GM21825 (cell line): Measurements from ENCODE around the gene GJB3.
"Not testable (repeated sequence)": the region's sequence is repeated elsewhere in the genome, so short reads cannot be mapped to it uniquely, and the experiment has no call there.

Source experiments
- ATAC-seq: cut with Tn5 transposase; IDR thresholded peaks from one replicate; pipeline ENCODE4 v1.9.1; 2021; ENCODE audit warnings: mild to moderate bottlenecking, moderate library complexity; ENCODE audit not compliant: unreplicated experiment

The GJB3 gene

DNA sequence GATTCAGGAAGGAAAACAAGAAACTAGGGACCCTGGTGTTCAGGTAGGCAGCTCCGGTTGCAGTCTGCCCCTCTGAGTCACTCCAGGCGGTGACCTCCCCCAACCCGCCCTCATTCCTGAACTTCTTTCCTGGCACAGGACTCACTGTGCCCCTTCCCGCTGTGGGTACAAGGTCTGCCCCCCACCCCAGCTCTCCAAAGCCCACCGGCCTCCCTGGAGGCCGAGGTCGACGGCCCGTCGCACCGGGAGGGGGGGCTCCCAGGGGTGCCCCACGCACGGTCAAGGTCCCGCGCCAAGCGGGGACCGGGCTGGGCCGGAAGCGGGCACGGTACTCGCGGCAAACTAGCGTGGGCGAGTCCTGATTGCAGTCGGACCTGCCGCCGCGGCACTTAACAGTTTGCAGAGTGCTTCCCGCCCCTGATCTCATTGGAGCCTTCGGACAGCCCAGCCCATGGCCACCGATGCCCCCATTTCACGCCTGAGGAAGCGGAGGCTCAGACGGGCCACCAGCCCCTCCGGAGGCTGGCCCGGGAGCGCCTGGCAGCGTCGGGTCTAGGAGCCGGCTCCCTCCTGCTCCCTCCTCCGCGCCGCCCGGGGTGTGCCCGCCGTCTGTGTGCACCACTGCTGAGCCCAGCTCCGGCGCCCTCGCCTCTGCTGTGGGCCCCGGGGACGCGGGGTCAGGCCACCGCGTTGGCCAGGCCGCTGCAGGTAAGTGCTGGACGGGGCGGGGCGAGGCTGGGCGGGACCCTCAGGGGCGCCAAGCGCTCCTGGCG is at the start of gene GJB3:
TSS of gene GJB3 (plus strand) at position 144 of the 773 bp plus-strand sequence. CDS start 3,549 bp downstream, outside the sequence.
- no peak for ATAC-seq

DNA sequence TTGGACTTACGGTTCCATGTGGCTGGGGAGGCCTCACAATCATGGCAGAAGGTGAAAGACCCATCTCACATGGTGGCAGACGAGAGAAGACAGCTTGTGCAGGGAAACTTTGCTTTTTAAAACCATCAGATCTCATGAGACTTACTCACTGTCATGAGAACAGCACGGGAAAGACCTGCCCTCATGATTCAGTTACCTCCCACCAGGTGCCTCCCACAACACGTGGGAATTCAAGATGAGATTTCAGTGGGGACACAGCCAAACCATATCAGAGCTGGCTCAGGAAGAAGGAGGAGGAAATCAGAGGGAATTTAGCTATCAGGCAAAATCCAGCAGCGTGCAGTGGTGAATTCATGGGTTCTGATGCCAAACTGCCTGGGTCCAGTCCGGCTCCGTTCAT is 48.2 kb upstream of the GJB3 start:
- not testable (repeated sequence) for ATAC-seq

GRCh38 chr1:34736692-34737091 is 44.3 kb upstream of the GJB3 start:
- no peak for ATAC-seq

- not testable (repeated sequence) for ATAC-seq
These were observed 43.8 kb upstream of the GJB3 start for GRCh38 chr1:34737236-34737635.

DNA sequence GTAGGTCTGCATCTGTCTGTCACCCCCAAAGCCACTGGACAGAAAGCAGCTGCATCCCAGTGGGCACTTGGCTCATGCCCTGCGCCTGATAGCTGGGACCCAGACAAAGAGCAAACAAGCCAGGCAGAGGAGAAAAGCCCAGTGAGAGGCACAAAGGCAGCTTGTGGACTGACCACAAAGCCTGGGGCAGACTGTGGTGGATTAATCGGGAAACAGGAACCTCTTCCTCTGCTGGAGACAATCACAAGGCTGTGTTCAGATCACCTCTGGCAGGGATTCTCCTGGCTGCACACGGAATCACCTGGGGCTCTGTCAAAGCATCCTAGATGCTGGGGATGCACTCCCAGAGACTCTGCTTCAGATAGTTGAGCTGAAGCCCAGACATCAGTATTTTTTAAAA is 41.4 kb upstream of the GJB3 start:
- ATAC-seq, result no peak

GRCh38 chr1:34740161-34740868 is 40.7 kb upstream of the GJB3 start:
- ATAC-seq, result no peak

DNA sequence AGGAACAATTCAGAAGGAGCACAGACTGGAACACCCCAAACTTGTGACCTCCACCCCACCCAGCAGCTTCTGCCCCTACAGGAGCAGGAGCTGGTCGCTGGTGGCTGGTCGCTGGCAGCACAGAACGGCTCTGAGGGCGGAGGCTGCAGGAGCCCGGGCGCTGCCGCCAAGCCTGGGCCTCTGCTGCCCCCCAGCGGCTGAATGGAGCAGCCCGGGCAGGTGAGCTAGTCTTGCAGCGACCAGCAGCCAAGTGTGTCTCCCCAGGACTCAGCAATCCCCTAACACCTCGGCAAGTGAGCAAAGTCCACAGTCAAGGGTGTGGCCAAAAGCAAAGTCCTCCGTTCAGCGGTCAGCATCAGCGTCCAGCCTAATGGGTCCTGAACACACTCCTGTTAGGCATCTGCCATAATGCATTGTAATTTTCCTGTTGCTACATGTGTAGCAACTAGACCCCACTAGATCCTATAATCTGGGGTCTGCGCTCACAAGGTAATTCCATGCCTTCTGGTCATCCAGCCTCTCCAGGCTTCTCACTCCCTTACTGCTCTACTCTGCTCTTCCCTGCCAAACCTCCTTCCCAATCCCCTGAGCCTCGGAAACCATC is 38.2 kb upstream of the GJB3 start:
- no peak for ATAC-seq

- ATAC-seq, result no peak
These were observed 37.2 kb upstream of the GJB3 start for GRCh38 chr1:34743775-34744174.

- ATAC-seq, result no peak
These were observed 36.2 kb upstream of the GJB3 start for GRCh38 chr1:34744851-34745250.

DNA sequence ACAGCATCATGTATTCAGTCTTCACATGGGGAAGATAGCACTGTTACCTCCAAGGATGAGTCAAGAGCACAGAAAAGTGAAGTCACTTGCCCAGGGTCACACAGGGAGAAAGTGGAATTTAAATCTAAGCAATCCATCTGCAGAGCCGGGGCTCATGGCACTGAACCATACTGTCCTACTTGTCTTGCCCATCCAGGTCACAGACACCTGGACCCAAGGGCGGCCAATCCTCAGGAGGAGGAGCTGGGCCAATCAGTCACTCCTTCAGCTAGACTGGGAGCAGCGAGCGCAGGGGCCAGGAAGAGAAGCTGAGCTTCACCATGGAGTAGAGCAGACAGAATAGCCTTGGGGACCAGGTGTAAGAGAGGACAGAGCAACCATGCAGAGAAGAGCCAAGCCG is 35.3 kb upstream of the GJB3 start:
- ATAC-seq, result no peak

DNA sequence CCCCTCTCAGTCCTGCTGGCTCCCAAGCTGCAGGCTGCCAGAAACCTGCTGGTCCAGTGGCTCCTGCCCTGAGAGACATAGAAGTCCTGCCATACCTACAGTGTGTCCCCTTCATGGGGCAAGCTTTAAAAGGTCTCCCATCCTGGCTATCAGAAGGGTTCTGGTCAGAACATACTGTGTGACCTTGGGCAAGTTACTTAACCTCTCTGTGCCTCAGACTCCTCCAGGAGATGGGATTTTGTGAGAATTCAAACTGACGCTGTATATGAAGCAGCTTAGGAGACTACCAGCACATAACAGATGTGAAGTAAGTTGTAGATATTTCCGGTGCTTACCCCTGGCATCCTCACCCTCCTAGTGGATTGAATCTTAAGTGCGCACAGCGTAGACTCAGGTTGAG is 34.9 kb upstream of the GJB3 start:
- ATAC-seq, result no peak

DNA sequence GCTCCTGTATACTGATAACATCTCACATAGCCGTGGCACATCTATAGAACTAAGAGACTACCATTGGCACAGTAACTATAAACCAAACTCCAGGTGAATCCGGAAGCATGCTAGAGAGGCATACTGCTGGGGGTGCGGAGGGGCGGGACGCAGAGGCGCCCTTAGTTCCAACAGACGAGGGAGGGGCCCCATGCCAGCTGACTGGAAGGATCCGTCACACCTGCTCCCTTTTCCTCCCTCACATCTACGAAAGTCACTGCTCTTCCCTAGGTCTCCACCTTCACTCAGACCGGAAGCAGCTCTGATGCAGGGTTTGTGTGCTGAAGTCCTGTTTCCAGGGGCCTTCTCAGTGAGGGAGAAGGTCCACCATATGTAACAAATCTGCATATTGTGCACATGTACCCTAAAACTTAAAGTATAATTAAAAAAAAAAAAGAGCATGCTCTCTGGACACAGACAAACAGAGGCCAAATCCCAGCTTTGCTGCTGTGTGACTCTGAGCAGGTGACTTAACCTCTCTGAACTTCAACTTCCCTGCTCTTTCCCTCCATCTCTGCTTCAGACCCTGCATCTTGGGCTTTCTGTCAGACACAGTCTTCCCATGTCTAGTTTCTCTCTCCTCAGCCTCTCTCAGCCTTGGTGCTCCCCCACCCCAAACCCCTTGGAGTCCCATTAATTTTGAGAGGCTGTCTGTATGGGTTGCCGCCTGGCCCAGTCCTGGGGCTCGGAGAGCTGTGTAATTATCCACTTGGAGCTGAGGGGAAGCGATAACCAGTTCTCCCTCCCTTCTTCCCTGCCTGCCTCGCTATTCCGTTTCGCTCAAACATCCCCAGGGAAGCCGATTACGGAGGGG is 34.0 kb upstream of the GJB3 start:
- no peak for ATAC-seq

DNA sequence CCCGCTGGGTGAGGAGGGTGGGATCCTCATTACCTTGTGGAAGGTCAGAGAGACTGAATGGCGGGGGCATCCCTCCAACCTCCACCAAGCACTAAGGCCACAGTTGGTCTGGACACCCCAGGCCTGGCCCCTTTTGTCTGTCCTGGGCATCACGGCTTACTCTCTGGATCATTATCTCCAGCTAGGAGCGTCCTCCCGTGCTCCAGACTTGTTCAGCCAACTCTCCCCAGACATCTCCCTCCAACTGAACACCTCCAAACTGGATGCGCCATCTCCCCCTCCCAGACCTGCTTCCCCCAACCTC is 33.4 kb upstream of the GJB3 start:
- ATAC-seq, result no peak

DNA sequence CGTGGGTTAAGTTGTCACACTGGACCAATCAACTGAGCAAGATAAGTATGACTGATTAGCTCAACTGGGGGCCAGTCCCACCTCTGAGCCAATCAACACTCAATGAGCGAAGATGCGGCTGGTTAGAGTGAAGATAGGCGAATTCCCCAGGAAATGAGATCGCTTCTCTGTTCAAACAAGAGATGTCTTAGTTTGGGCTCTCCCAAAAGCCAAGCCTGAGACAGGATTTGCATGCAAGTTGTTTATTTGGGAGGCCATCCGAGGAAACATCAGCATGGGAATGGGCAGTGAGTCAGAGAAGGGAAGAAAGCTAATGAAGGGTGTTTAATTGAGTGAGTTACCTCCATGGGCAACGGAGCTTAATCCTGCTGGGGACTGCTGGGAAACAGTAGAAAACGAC is 31.0 kb upstream of the GJB3 start:
- no peak for ATAC-seq

- ATAC-seq, result no peak
These were observed 30.4 kb upstream of the GJB3 start for GRCh38 chr1:34750610-34751009.

GRCh38 chr1:34753163-34753562 is 27.9 kb upstream of the GJB3 start:
- no peak for ATAC-seq

DNA sequence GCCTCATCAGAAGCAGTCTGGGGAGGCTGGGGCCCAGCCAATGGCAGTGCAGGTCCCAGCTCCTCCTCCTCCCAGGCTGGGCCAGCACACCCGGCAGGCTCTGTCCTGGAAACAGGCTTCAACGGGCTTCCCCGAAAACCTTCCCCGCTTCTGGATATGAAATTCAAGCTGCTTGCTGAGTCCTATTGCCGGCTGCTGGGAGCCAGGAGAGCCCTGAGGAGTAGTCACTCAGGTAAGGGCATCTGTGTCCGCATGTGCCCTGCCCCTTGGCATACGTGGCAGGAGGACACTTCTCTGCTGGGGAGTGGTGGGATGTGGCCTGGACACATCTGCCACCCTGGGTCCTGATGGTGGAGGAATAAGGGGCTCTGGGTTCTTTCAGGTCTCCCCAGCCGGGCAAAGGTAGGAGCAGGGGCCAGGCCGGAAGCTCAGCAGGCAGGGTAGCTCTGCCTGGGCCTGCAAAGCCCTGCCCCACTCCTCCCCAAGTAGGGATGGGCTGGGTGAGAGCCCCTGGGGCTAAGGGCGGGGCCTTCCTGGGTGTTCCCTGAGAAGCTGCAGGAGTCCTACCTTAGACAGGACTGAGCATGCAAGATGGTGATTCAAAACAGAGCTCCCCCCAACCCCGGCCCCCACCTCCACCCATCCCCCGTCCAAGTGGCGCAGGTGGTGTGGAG is 25.9 kb upstream of the GJB3 start, which contains the start of gene GJB5:
TSS of gene GJB5 (plus strand) at position 84 of the 674 bp plus-strand sequence. CDS start 2,284 bp downstream, outside the sequence.
- ATAC-seq, result no peak

DNA sequence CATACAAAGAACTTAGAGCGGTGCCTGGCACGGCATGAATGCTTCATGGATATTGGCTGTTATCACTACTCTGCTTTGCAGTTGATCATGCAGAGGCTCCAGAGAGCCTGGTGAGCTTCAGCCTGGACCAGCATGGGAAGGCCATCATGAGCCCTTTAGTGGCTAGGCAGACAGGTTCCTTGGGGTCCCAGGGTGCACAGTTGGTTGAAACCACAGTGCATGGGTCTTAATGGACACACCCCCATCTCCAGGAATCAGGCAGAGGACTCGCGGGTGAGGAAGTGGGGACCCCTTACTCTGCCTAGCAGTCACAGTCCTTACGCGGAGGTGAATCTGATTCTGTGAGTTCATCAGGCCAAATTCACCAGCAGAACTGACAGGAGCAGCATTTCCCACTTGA is 25.1 kb upstream of the GJB3 start:
- no peak for ATAC-seq

GRCh38 chr1:34757386-34757785 is 23.6 kb upstream of the GJB3 start:
- no peak for ATAC-seq

- ATAC-seq, result no peak
These were observed 22.3 kb upstream of the GJB3 start for GRCh38 chr1:34758751-34759150.
